ENCODE results near the gene SFT2D1.

Gene SFT2D1

GRCh38 chr6:166282394-166283032 is 59.8 kb downstream of the SFT2D1 start:
- in situ Hi-C loops (cut with HindIII; ENCODE audit: low sequenced_read_pairs), result no loop called here

- in situ Hi-C loops (cut with HindIII; ENCODE audit: low sequenced_read_pairs), result no loop called here
Measured at GRCh38 chr6:166281104-166281503, 61.2 kb downstream of the SFT2D1 start.

GRCh38 chr6:166279393-166279679 is 63.0 kb downstream of the SFT2D1 start:
- in situ Hi-C loops (cut with HindIII; ENCODE audit: low sequenced_read_pairs), result no loop called here

- in situ Hi-C loops (cut with HindIII; ENCODE audit: low sequenced_read_pairs), result no loop called here
Measured at GRCh38 chr6:166278579-166279392, 63.6 kb downstream of the SFT2D1 start.

GRCh38 chr6:166277892-166278578 is 64.3 kb downstream of the SFT2D1 start:
- in situ Hi-C loops (cut with HindIII; ENCODE audit: low sequenced_read_pairs), result no loop called here

GRCh38 chr6:166277018-166277417 is 65.3 kb downstream of the SFT2D1 start:
- in situ Hi-C loops (cut with HindIII; ENCODE audit: low sequenced_read_pairs), result no loop called here

GRCh38 chr6:166275714-166276166 is 66.6 kb downstream of the SFT2D1 start:
- in situ Hi-C loops (cut with HindIII; ENCODE audit: low sequenced_read_pairs), result no loop called here

- in situ Hi-C loops (cut with HindIII; ENCODE audit: low sequenced_read_pairs), result no loop called here
Measured at GRCh38 chr6:166274739-166275370, 67.5 kb downstream of the SFT2D1 start.

GRCh38 chr6:166274163-166274562 is 68.2 kb downstream of the SFT2D1 start:
- in situ Hi-C loops (cut with HindIII; ENCODE audit: low sequenced_read_pairs), result no loop called here

GRCh38 chr6:166271376-166271765 is 71.0 kb downstream of the SFT2D1 start:
- in situ Hi-C loops (cut with HindIII; ENCODE audit: low sequenced_read_pairs), result no loop called here

- in situ Hi-C loops (cut with HindIII; ENCODE audit: low sequenced_read_pairs), result no loop called here
Measured at GRCh38 chr6:166270706-166271375, 71.5 kb downstream of the SFT2D1 start.
